Neural progenitor cell (in vitro differentiated cells): Measurements from ENCODE around the gene FYB1.

Experiments
- CTCF ChIP-seq: fragments of 200-600 bp; sonication (generic); IDR thresholded peaks from 2 replicates; pipeline ENCODE4 v1.5.1; 2017; ENCODE audit warnings: antibody characterized with exemption, mild to moderate bottlenecking
- EZH2 ChIP-seq: fragments of 200-600 bp; sonication (generic); IDR thresholded peaks from 2 replicates; pipeline ENCODE4 v1.6.1; 2017; ENCODE audit warnings: antibody characterized with exemption, mild to moderate bottlenecking, moderate library complexity
- EZH2phosphoT487 ChIP-seq: fragments of 200-600 bp; sonication (generic); IDR thresholded peaks from 2 replicates; pipeline ENCODE4 v1.6.1; 2017; ENCODE audit warnings: antibody characterized with exemption

GRCh38 chr5:39189292-39189955 is 29.9 kb downstream of the FYB1 start:
- TF ChIP-seq EZH2 (no peak), EZH2phosphoT487 (no peak), CTCF (no peak)
